Liver (tissue), 9 donors: ENCODE data around the gene MSH5. TPM values are rescaled to one million over a fixed set of nuclear protein-coding genes. Genes with fewer than 3 reads are reported as not detected.
A peak's percentile ranks its signal among the peaks of the same experiment; 100 is the strongest.

ENCODE experiments used
- DNase-seq: peaks from one replicate; pipeline ENCODE4 v3.0.0-alpha.2; 2017; ENCODE audit warnings: low spot score
- H3K27ac ChIP-seq, 2 donors: one replicate each; pipeline ENCODE4 v1.7.0; 2013; ENCODE audit warnings: inconsistent platforms in 2 of 2, low read length in 2 of 2, control low read depth in 1 of 2, low read depth in 1 of 2, mild to moderate bottlenecking in 1 of 2
- H3K27me3 ChIP-seq, 4 donors: one replicate each; pipeline versions ENCODE4 v1.6.1 to v1.7.0; 2013; ENCODE audit warnings: low read length in 3 of 4, inconsistent platforms in 1 of 4, mild to moderate bottlenecking in 1 of 4, moderate library complexity in 1 of 4; ENCODE audit not compliant: control insufficient read depth in 4 of 4, insufficient read depth in 4 of 4
- H3K36me3 ChIP-seq, 4 donors: one replicate each; pipeline versions ENCODE4 v1.6.1 to v1.7.0; 2013; ENCODE audit warnings: low read length in 3 of 4, mild to moderate bottlenecking in 3 of 4, low read depth in 1 of 4, moderate library complexity in 1 of 4; ENCODE audit not compliant: control insufficient read depth in 4 of 4, insufficient read depth in 3 of 4
- H3K4me1 ChIP-seq, 4 donors: one replicate each; pipeline versions ENCODE4 v1.6.1 to v1.7.0; 2013; ENCODE audit warnings: low read length in 3 of 4, mild to moderate bottlenecking in 3 of 4, moderate library complexity in 1 of 4; ENCODE audit not compliant: control insufficient read depth in 4 of 4, insufficient read depth in 4 of 4
- H3K4me3 ChIP-seq, 3 donors: one replicate each; pipeline versions ENCODE4 v1.6.1 to v1.7.0; 2013; ENCODE audit warnings: low read length in 3 of 3, control low read depth in 1 of 3, low read depth in 1 of 3, mild to moderate bottlenecking in 1 of 3
- H3K9ac ChIP-seq, 2 donors: one replicate each; pipeline ENCODE4 v1.7.0; 2013; ENCODE audit warnings: low read length in 2 of 2, mild to moderate bottlenecking in 2 of 2, moderate library complexity in 2 of 2, control low read depth in 1 of 2, low read depth in 1 of 2
- H3K9me3 ChIP-seq, 4 donors: one replicate each; pipeline versions ENCODE4 v1.6.1 to v1.7.0; 2013; ENCODE audit warnings: low read length in 3 of 4; ENCODE audit not compliant: control insufficient read depth in 4 of 4
- CTCF ChIP-seq: fragments of 150-350 bp; IDR thresholded peaks from 2 replicates; pipeline ENCODE4 v1.5.1; 2017; ENCODE audit warnings: improper control_type of control experiment, low read depth, low read length; ENCODE audit not compliant: missing input control
- EGR1 ChIP-seq, 2 donors: IDR thresholded peaks; 2 replicates each; pipeline ENCODE4 v1.6.1; 2016 to 2018; ENCODE audit warnings: antibody characterized with exemption in 2 of 2, low read depth in 2 of 2
- FOXA1 ChIP-seq: IDR thresholded peaks from 2 replicates; pipeline ENCODE4 v1.6.1; 2016; ENCODE audit warnings: antibody characterized with exemption
- FOXA2 ChIP-seq: IDR thresholded peaks from 2 replicates; pipeline ENCODE4 v1.6.1; 2016; ENCODE audit warnings: antibody characterized with exemption
- GABPA ChIP-seq, 2 donors: IDR thresholded peaks in 1 of 2; conservative IDR thresholded peaks in 1 of 2; 2 replicates each; pipeline ENCODE4 v1.6.1; 2016; ENCODE audit warnings: antibody characterized with exemption in 2 of 2, mild to moderate bottlenecking in 1 of 2, moderate library complexity in 1 of 2
- HNF4A ChIP-seq, 2 donors: conservative IDR thresholded peaks; 2 replicates each; pipeline ENCODE4 v1.6.1; 2016; ENCODE audit warnings: antibody characterized with exemption in 2 of 2, mild to moderate bottlenecking in 2 of 2
- HNF4G ChIP-seq: IDR thresholded peaks from 2 replicates; pipeline ENCODE4 v1.6.1; 2016; ENCODE audit warnings: antibody characterized with exemption
- JUND ChIP-seq, 2 donors: IDR thresholded peaks; 2 replicates each; pipeline ENCODE4 v1.6.1; 2016; ENCODE audit warnings: antibody characterized with exemption in 2 of 2
- NR2F2 ChIP-seq: IDR thresholded peaks from 2 replicates; pipeline ENCODE4 v1.6.1; 2016; ENCODE audit warnings: antibody characterized with exemption
- RXRA ChIP-seq, 2 donors: IDR thresholded peaks; 2 replicates each; pipeline ENCODE4 v1.6.1; 2017 to 2018; ENCODE audit warnings: antibody characterized with exemption in 2 of 2, mild to moderate bottlenecking in 1 of 2
- SP1 ChIP-seq: IDR thresholded peaks from 2 replicates; pipeline ENCODE4 v1.6.1; 2018; ENCODE audit warnings: antibody characterized with exemption, mild to moderate bottlenecking
- TAF1 ChIP-seq: conservative IDR thresholded peaks from 2 replicates; pipeline ENCODE4 v1.6.1; 2016; ENCODE audit warnings: antibody characterized with exemption, mild to moderate bottlenecking
- YY1 ChIP-seq: IDR thresholded peaks from 2 replicates; pipeline ENCODE4 v1.6.1; 2016; ENCODE audit warnings: antibody characterized with exemption, mild to moderate bottlenecking
- whole genome bisulfite sequencing: extraction: QIAGEN DNeasy Blood & Tissue Kit; methylation state at CpG from one replicate; pipeline ENCODE4 v1.1.7; 2013; 5-methylcytosine and 5-hydroxymethylcytosine counted together
- polyA plus RNA-seq, 2 donors: library from polyadenylated mRNA; stranded (reverse) in 1 of 2; unstranded in 1 of 2; fragments of 200-250 nt in 1 of 2; fragments of >200 nt in 1 of 2; fragmentation: Nextera tagmentation in 1 of 2; extraction: Ambion mirVana in 1 of 2; gene quantifications; one replicate each; pipeline versions ENCODE4 v1.2.1 to v1.2.3, GENCODE V29; 2013 to 2015
- total RNA-seq, 2 donors: library from RNA; depleted of rRNA; stranded (reverse); fragments of >200 nt; gene quantifications; one replicate each; pipeline ENCODE4 v1.2.3, GENCODE V29; 2014
- TF ChIP-seq, protein P1 (sequence below): IDR thresholded peaks from 2 replicates; pipeline ENCODE4 v1.6.1; 2016; ENCODE audit warnings: antibody characterized with exemption
- TF ChIP-seq, protein P2 (sequence below): IDR thresholded peaks from 2 replicates; pipeline ENCODE4 v1.6.1; 2016; ENCODE audit warnings: antibody characterized with exemption
- donor health status: healthy.
- donor health status: healthy.
- donor health status: healthy.
- donor health status: healthy.
- donor health status: healthy.

MSH5 gene
- total and polyA plus RNA-seq, 4 donors, result 1.2 to 6.4 (median 4.0) TPM

DNA sequence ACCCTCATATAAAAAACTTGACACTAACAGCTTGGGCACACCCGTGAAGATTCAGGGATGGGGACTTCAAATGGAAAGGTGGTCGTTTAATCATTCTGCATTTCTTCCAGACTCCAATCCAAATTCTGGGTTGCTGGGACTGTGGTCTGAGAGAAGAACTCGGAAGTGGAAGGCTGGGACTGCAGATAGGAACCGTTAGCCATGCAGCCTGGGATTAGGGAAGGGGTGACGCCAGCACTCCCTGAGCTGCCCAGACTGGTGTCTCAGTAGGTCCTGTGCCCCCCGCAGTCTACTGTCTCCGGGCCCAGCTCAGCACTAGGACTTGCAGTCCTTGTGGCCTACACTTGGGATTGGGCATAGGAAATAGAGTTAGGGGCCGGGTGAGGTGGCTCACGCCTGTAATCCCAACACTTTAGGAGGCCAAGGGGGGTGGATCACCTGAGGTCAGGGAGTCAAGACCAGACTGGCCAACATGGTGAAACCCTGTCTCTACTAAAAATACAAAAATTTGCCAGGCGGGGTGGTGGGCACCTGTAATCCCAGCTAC is 3.0 kb upstream of the MSH5 start:
- peaks cover 22 to 63% (median 47%) of the 10 kb centered on the region in 4 donors for H3K4me1 ChIP-seq
- TF ChIP-seq JUND (IDR thresholded peaks at IDR 0.05) (no peak), SP1 (no peak), YY1 (no peak), GABPA (IDR thresholded peaks at IDR 0.05 in 1 of 2, conservative IDR thresholded peaks at IDR 0.05 in 1 of 2) (no peak), HNF4G (no peak), HNF4A (conservative IDR thresholded peaks at IDR 0.05) (no peak), RXRA (IDR thresholded peaks at IDR 0.05) (no peak), NR2F2 (no peak), EGR1 (IDR thresholded peaks at IDR 0.05; ENCODE audit: low read depth in 2 of 2) (no peak), TAF1 (no peak), FOXA1 (no peak), CTCF (no peak), FOXA2 (no peak)
- TF ChIP-seq, protein P1, sequence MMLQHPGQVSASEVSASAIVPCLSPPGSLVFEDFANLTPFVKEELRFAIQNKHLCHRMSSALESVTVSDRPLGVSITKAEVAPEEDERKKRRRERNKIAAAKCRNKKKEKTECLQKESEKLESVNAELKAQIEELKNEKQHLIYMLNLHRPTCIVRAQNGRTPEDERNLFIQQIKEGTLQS, result no peak

GRCh38 chr6:31737315-31737990 is 2.4 kb upstream of the MSH5 start:
- no peak overlapping the region for H3K4me3 ChIP-seq
- peak overlapping the region; percentile 90 to 96 for H3K27ac ChIP-seq
- H3K4me1 ChIP-seq, result peaks cover 22 to 60% (median 46%) of the 10 kb centered on the region in 4 donors
- 46% methylated on average over 7 of the region's 7 CpGs for WGBS
- H3K36me3 ChIP-seq, result peaks cover 3 to 11% (median 10%) of the 10 kb centered on the region in 4 donors
- peak overlapping the region in 1 of 2 donors; percentile 74 for H3K9ac ChIP-seq
- no peaks in the 10 kb centered on the region for H3K9me3 ChIP-seq
- peak; percentile 68 for DNase-seq
- no peaks in the 10 kb centered on the region for H3K27me3 ChIP-seq
- TF ChIP-seq HNF4G, result no peak
- TF ChIP-seq, protein P2, sequence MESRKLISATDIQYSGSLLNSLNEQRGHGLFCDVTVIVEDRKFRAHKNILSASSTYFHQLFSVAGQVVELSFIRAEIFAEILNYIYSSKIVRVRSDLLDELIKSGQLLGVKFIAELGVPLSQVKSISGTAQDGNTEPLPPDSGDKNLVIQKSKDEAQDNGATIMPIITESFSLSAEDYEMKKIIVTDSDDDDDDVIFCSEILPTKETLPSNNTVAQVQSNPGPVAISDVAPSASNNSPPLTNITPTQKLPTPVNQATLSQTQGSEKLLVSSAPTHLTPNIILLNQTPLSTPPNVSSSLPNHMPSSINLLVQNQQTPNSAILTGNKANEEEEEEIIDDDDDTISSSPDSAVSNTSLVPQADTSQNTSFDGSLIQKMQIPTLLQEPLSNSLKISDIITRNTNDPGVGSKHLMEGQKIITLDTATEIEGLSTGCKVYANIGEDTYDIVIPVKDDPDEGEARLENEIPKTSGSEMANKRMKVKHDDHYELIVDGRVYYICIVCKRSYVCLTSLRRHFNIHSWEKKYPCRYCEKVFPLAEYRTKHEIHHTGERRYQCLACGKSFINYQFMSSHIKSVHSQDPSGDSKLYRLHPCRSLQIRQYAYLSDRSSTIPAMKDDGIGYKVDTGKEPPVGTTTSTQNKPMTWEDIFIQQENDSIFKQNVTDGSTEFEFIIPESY, result peak; percentile 25
- peak in 1 of 2 donors; percentile 12 for TF ChIP-seq HNF4A (conservative IDR thresholded peaks at IDR 0.05)

More for the DNA sequence above, 3.0 kb upstream of the MSH5 start:
- Histone ChIP-seq H3K9ac (peak overlapping the region in 1 of 2 donors; percentile 98), H3K9me3 (no peaks in the 10 kb centered on the region), H3K36me3 (peaks cover 4 to 17% (median 16%) of the 10 kb centered on the region in 4 donors), H3K27me3 (no peaks in the 10 kb centered on the region), H3K4me3 (peak overlapping the region; percentile 53 to 84 (median 80)), H3K27ac (peak overlapping the region; percentile 90 to 96)
- no peak for DNase-seq
- 51% methylated on average over 10 of the region's 10 CpGs for WGBS
